C4-2B (cell line): ENCODE measurements around the gene BMPR1B.

Experiments
- ZFX ChIP-seq: fragments of 450-650 bp; IDR thresholded peaks from 2 replicates; pipeline ENCODE4 v1.6.1; 2017
- TF ChIP-seq, protein P1 (sequence below): fragments of 450-650 bp; conservative IDR thresholded peaks from 2 replicates; pipeline ENCODE4 v1.5.1; 2017; ENCODE audit warnings: mild to moderate bottlenecking

DNA sequence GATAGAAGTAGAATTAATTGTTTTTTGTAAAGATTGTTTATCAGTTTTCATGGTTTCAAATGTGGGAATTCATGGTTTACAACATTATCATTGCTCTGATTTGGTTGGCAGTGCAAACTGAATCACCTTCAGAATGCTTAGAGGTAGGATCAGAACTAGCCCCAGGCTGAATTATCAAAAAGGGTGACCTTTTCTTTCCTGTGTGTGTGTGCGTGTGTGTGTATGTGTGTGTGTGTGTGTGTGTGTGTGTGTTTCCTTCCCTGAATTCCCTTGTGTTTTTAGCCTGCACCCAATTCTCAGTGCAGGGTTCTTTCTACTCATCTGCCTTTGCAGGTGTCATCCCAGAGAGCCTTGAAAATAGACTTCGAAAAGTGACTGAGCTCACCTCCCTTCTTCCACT, 125.0 kb downstream of the BMPR1B start:
- TF ChIP-seq, protein P1, sequence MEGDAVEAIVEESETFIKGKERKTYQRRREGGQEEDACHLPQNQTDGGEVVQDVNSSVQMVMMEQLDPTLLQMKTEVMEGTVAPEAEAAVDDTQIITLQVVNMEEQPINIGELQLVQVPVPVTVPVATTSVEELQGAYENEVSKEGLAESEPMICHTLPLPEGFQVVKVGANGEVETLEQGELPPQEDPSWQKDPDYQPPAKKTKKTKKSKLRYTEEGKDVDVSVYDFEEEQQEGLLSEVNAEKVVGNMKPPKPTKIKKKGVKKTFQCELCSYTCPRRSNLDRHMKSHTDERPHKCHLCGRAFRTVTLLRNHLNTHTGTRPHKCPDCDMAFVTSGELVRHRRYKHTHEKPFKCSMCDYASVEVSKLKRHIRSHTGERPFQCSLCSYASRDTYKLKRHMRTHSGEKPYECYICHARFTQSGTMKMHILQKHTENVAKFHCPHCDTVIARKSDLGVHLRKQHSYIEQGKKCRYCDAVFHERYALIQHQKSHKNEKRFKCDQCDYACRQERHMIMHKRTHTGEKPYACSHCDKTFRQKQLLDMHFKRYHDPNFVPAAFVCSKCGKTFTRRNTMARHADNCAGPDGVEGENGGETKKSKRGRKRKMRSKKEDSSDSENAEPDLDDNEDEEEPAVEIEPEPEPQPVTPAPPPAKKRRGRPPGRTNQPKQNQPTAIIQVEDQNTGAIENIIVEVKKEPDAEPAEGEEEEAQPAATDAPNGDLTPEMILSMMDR, result no peak
- TF ChIP-seq ZFX, result no peak
